ENCODE results near the gene MEX3C. TPM values are rescaled to one million over a fixed set of nuclear protein-coding genes. Genes with fewer than 3 reads are reported as not detected.

MEX3C gene
- total and polyA plus RNA-seq, 2 donors (not counting 1 experiment from before 2014, with no cell fraction given): 29.1 to 92.4 TPM

DNA sequence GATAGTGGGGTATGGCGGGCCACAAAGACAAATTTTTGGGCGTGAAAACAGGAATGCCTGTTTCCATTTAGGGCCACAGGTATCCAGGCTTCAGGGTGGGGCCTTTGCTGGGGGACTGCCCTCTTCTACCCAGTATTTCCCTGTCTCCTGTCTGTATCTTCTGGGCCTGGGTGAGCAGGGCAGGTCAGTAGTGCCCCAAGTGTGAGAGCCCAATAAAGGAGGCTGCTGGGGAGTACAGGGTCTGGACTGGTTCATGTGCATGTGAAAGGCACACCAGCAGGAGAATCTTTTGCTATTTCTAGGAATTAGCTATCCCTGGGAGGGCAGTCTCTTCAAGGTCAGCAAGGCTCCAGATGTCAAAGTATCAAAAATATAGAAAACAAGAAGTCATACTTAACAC is 71.5 kb downstream of the MEX3C start:
- TF ChIP-seq, protein P1, sequence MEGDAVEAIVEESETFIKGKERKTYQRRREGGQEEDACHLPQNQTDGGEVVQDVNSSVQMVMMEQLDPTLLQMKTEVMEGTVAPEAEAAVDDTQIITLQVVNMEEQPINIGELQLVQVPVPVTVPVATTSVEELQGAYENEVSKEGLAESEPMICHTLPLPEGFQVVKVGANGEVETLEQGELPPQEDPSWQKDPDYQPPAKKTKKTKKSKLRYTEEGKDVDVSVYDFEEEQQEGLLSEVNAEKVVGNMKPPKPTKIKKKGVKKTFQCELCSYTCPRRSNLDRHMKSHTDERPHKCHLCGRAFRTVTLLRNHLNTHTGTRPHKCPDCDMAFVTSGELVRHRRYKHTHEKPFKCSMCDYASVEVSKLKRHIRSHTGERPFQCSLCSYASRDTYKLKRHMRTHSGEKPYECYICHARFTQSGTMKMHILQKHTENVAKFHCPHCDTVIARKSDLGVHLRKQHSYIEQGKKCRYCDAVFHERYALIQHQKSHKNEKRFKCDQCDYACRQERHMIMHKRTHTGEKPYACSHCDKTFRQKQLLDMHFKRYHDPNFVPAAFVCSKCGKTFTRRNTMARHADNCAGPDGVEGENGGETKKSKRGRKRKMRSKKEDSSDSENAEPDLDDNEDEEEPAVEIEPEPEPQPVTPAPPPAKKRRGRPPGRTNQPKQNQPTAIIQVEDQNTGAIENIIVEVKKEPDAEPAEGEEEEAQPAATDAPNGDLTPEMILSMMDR (IDR thresholded peaks at IDR 0.05): no peak
- TF ChIP-seq EZH2 (IDR thresholded peaks at IDR 0.05; ENCODE audit: borderline replicate concordance, insufficient read depth, low read depth, low read length, poor library complexity, severe bottlenecking): no peak
- CTCF ChIA-PET: no interaction called here
- Histone ChIP-seq H3K9ac (ENCODE audit: low read length) (no peak overlapping the region), H3K79me2 (ENCODE audit: control insufficient read depth, insufficient read depth, low read length) (no peaks in the 10 kb centered on the region), H3K4me3 (ENCODE audit: control extremely low read depth in 1 of 5, extremely low read depth in 1 of 5, insufficient read depth in 1 of 5, low read depth in 2 of 5, low read length in 4 of 5) (no peak overlapping the region), H2AFZ (ENCODE audit: insufficient read depth, low read depth, low read length, poor library complexity, severe bottlenecking) (no peak overlapping the region), H3K9me3 (ENCODE audit: control extremely low read depth in 1 of 3, control insufficient read depth in 2 of 3, insufficient read depth in 1 of 3, low read length in 2 of 3) (peaks cover 0 to 5% (median 0%) of the 10 kb centered on the region in 3 donors), H4K20me1 (ENCODE audit: control insufficient read depth, insufficient read depth, low read length, poor library complexity, severe bottlenecking) (no peaks in the 10 kb centered on the region), H3K27me3 (replicated peaks in 1 of 4; ENCODE audit: control extremely low read depth in 1 of 4, control insufficient read depth in 3 of 4, insufficient read depth in 4 of 4, low read length in 3 of 4) (no peaks in the 10 kb centered on the region), H3K4me2 (replicated peaks; ENCODE audit: low read depth, low read length, poor library complexity, severe bottlenecking) (no peak overlapping the region), H3K27ac (ENCODE audit: low read length in 2 of 2) (no peak overlapping the region), H3K36me3 (replicated peaks in 1 of 2; ENCODE audit: control extremely low read depth in 1 of 2, control insufficient read depth in 1 of 2, extremely low read depth in 1 of 2, insufficient read depth in 2 of 2, low read length in 1 of 2) (no peaks in the 10 kb centered on the region), H3K4me1 (ENCODE audit: control insufficient read depth in 2 of 2, insufficient read depth in 2 of 2, low read length in 2 of 2) (no peaks in the 10 kb centered on the region)
- POLR2A ChIA-PET: interaction anchor here (0.6 kb wide), 1 partner anchor 245 kb away, joined by 3 read pairs; no protein-coding TSS in a partner anchor
- Mint-ChIP-seq H3K27me3 (no peaks in the 10 kb centered on the region), H3K27ac (no peak overlapping the region), H3K4me3 (no peak overlapping the region), H3K9me3 (ENCODE audit: insufficient read depth) (no peaks in the 10 kb centered on the region), H3K4me1 (no peaks in the 10 kb centered on the region)
- ATAC-seq (ENCODE audit: low read depth) (no peak), DNase-seq (no peak)
- WGBS (ENCODE audit: insufficient coverage): 100% methylated on average over 1 of the region's 2 CpGs
- intact Hi-C loops (cut with micrococcal nuclease): no loop called here

Other genes with a start within 250 kb of the MEX3C start
- gene ELAC1, start 229.6 kb downstream of the MEX3C start, total RNA-seq: 9.9 and 10.0 TPM in 2 replicates
- 3.8 and 4.5 TPM in 2 replicates for gene ELAC1, start 229.6 kb downstream of the MEX3C start, polyA plus RNA-seq
- 136 and 146 TPM in 2 replicates for gene SMAD4, start 167.5 kb downstream of the MEX3C start, total RNA-seq
- gene SMAD4, start 167.5 kb downstream of the MEX3C start, polyA plus RNA-seq: 34.8 and 39.1 TPM in 2 replicates